ENCODE results near the gene TAS2R43. TPM values are rescaled to one million over a fixed set of nuclear protein-coding genes. Genes with fewer than 3 reads are reported as not detected.

The TAS2R43 gene, protein sequence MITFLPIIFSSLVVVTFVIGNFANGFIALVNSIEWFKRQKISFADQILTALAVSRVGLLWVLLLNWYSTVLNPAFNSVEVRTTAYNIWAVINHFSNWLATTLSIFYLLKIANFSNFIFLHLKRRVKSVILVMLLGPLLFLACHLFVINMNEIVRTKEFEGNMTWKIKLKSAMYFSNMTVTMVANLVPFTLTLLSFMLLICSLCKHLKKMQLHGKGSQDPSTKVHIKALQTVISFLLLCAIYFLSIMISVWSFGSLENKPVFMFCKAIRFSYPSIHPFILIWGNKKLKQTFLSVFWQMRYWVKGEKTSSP
- not detected for total RNA-seq

DNA sequence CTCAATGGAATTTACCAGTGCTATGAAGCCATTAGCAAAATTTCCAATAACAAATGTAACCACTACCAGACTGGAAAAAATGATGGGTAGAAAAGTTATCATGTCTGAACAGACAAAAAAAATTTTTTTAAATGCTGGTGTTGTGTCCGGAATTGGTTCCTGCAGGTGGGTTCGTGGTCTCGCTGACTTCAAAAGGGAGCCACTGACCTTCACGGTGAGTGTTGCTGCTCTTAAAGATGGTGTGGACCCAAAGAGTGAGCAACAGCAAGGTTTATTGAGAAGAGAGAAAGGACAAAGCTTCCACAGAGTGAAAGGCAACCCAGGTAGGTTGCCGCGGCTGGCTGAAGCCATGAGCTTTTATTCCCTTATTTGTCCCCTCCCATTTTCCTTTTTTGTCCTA lies at the start of gene TAS2R43:
TSS of gene TAS2R43 (minus strand) at position 186 of the 400 bp plus-strand sequence. CDS start at position 102, 84 bp downstream.
- DNase-seq (ENCODE audit: low spot score in 2 of 2) = no peak
- no peak within 1 kb of the TSS for H3K4me3 ChIP-seq
- H3K27ac ChIP-seq = no peak within 1 kb of the TSS
- intact Hi-C loops (cut with DNase I) = no loop called here
- H3K27me3 ChIP-seq = no peaks in the 10 kb centered on the region
- TF ChIP-seq, protein P1, sequence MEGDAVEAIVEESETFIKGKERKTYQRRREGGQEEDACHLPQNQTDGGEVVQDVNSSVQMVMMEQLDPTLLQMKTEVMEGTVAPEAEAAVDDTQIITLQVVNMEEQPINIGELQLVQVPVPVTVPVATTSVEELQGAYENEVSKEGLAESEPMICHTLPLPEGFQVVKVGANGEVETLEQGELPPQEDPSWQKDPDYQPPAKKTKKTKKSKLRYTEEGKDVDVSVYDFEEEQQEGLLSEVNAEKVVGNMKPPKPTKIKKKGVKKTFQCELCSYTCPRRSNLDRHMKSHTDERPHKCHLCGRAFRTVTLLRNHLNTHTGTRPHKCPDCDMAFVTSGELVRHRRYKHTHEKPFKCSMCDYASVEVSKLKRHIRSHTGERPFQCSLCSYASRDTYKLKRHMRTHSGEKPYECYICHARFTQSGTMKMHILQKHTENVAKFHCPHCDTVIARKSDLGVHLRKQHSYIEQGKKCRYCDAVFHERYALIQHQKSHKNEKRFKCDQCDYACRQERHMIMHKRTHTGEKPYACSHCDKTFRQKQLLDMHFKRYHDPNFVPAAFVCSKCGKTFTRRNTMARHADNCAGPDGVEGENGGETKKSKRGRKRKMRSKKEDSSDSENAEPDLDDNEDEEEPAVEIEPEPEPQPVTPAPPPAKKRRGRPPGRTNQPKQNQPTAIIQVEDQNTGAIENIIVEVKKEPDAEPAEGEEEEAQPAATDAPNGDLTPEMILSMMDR (IDR thresholded peaks at IDR 0.05) = no peak
- no peaks in the 10 kb centered on the region for H3K9me3 ChIP-seq
- H3K36me3 ChIP-seq = no peaks in the 10 kb centered on the region
- H3K4me1 ChIP-seq = no peaks in the 10 kb centered on the region

DNA sequence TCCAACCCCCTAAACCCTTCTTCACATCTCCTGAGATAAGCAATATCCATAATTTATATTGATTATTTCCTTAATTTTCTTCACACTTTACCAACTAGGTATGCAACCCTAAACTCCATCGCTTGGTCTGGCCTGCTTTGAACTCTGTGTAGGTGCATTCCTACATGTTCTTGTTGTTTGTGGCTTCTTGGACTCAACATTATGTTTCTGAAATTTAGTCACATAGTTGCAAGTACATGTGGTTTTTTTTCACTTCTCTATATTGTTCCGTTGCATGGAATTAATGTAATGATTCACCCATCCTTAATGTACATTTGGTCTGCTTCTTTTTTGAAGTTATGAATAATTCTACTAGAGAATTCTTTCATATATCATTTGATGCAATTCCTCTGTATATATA lies 44.0 kb upstream of the TAS2R43 start:
- no peak overlapping the region for H3K27ac ChIP-seq
- H3K4me3 ChIP-seq = no peak overlapping the region
- no peaks in the 10 kb centered on the region for H3K27me3 ChIP-seq
- H3K4me1 ChIP-seq = no peaks in the 10 kb centered on the region
- H3K36me3 ChIP-seq = no peaks in the 10 kb centered on the region
- no peaks in the 10 kb centered on the region for H3K9me3 ChIP-seq
- TF ChIP-seq, protein P1 (IDR thresholded peaks at IDR 0.05) = no peak
- intact Hi-C loops (cut with DNase I) = no loop called here
- no peak for DNase-seq (ENCODE audit: low spot score in 2 of 2)

DNA sequence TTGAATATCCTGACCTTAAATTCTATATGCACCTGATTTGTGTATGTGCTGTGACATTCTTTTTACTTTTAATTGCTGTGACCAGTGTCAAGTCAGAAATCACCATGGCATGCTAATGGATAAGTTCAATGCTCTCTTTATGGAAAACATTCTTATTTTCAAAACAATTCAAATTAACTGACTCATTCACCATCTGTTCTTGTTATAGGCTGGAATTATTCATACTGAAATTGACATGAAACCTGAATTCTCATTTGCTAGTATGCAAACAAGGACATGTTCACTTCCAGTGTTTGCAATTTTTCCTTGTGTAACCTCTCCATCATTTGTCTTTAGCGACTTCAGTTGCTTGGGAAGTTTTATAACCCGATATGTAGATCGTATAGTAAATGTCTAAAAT lies 42.2 kb upstream of the TAS2R43 start, which contains the start of gene TAS2R30:
TSS of gene TAS2R30 (minus strand) at position 340 of the 400 bp plus-strand sequence. CDS start 400 bp downstream, outside the sequence.
- no peak within 1 kb of the TSS for H3K27ac ChIP-seq
- TF ChIP-seq, protein P1 (IDR thresholded peaks at IDR 0.05) = no peak
- H3K9me3 ChIP-seq = no peaks in the 10 kb centered on the region
- H3K4me3 ChIP-seq = no peak within 1 kb of the TSS
- no peak for DNase-seq (ENCODE audit: low spot score in 2 of 2)
- H3K4me1 ChIP-seq = no peaks in the 10 kb centered on the region
- intact Hi-C loops (cut with DNase I) = no loop called here
- H3K27me3 ChIP-seq = no peaks in the 10 kb centered on the region
- H3K36me3 ChIP-seq = no peaks in the 10 kb centered on the region

DNA sequence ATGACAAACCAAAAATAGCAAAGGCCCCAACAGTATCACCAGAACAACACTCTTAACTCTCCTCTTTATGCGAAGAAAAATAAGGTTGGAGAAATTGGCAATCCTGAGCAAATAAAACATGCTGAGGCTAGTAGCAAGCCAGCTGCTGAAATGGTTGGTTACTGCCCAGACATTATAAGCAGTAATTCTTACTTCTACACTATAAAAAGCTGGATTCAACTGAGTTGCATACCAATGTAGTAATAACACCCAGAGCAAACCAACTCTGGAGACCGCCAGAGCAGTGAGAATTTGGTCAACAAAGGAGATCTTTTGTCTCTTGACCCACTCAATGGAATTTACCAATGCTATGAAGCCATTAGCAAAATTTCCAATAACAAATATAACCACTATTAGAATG lies 41.7 kb upstream of the TAS2R43 start:
- H3K27me3 ChIP-seq = no peaks in the 10 kb centered on the region
- no peak overlapping the region for H3K27ac ChIP-seq
- H3K4me3 ChIP-seq = no peak overlapping the region
- H3K36me3 ChIP-seq = no peaks in the 10 kb centered on the region
- TF ChIP-seq, protein P1 (IDR thresholded peaks at IDR 0.05) = no peak
- intact Hi-C loops (cut with DNase I) = no loop called here
- DNase-seq (ENCODE audit: low spot score in 2 of 2) = no peak
- H3K4me1 ChIP-seq = no peaks in the 10 kb centered on the region
- H3K9me3 ChIP-seq = no peaks in the 10 kb centered on the region

DNA sequence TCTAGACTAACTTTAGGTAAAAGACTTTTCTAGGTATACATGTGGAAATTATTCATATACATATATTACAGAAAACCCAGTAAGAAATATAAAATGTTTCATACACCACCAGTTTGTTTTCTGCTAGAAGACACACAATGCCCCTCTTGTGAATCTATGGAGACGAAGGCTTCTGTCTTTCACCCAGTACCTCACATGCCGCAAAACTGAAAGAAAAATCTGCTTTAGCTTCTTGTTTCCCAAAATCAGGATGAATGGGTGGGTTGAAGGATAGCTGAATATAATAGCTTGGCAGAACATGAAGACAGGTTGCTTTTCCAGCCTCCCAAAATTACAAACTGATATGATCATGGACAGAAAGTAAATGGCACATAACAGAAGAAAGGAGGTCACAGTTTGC lies 41.0 kb upstream of the TAS2R43 start:
- H3K27me3 ChIP-seq = no peaks in the 10 kb centered on the region
- H3K9me3 ChIP-seq = no peaks in the 10 kb centered on the region
- intact Hi-C loops (cut with DNase I) = no loop called here
- no peak overlapping the region for H3K4me3 ChIP-seq
- H3K36me3 ChIP-seq = no peaks in the 10 kb centered on the region
- TF ChIP-seq, protein P1 (IDR thresholded peaks at IDR 0.05) = no peak
- H3K27ac ChIP-seq = no peak overlapping the region
- H3K4me1 ChIP-seq = no peaks in the 10 kb centered on the region
- no peak for DNase-seq (ENCODE audit: low spot score in 2 of 2)

All from ascending aorta (tissue), 2 donors.